SK-N-SH (cell line): ENCODE results near the gene HTN3.
"Not testable (repeated sequence)": the region's sequence is repeated elsewhere in the genome, so short reads cannot be mapped to it uniquely, and the experiment has no call there.

Experiments used
- CTCF ChIP-seq: fragments of 200-600 bp; sonication (generic); IDR thresholded peaks from 2 replicates; pipeline ENCODE4 v1.6.1; 2017; ENCODE audit warnings: antibody characterized with exemption, mild to moderate bottlenecking, moderate library complexity
- ELF1 ChIP-seq: IDR thresholded peaks from 2 replicates; pipeline ENCODE4 v1.4.0; 2012
- EP300 ChIP-seq, 2 experiments: IDR thresholded peaks; 2 replicates each; pipeline versions ENCODE4 v1.4.0 to v1.6.1; 2012; ENCODE audit warnings: borderline replicate concordance in 1 of 2, low read depth in 1 of 2, low read length in 1 of 2
- FOXJ3 ChIP-seq: sonication (generic); formaldehyde crosslinking; IDR thresholded peaks from 2 replicates; pipeline ENCODE4 v1.5.1; 2020; ENCODE audit warnings: mild to moderate bottlenecking, missing genetic modification reagents
- JUND ChIP-seq: IDR thresholded peaks from 2 replicates; pipeline ENCODE4 v1.4.0; 2012
- POLR2AphosphoS5 ChIP-seq: IDR thresholded peaks from 2 replicates; pipeline ENCODE4 v1.6.1; 2012; ENCODE audit warnings: low read depth, low read length
- RCOR1 ChIP-seq: fragments of 150-350 bp; IDR thresholded peaks from 2 replicates; pipeline ENCODE4 v1.6.1; 2017; ENCODE audit warnings: antibody characterized with exemption, low read length
- SMC3 ChIP-seq: IDR thresholded peaks from 2 replicates; pipeline ENCODE4 v1.6.1; 2012; ENCODE audit warnings: low read depth, low read length, improper control_type of control experiment
- USF2 ChIP-seq: fragments of 150-350 bp; IDR thresholded peaks from 2 replicates; pipeline ENCODE4 v1.6.1; 2017; ENCODE audit warnings: antibody characterized with exemption, low read length, low read depth, borderline replicate concordance
- YY1 ChIP-seq: IDR thresholded peaks from 2 replicates; pipeline ENCODE4 v1.4.0; 2012; ENCODE audit warnings: low read depth, mild to moderate bottlenecking

GRCh38 chr4:70037559-70037958 lies 9.3 kb downstream of the HTN3 start:
- TF ChIP-seq CTCF; POLR2AphosphoS5; USF2; SMC3; YY1; RCOR1; FOXJ3; ELF1; EP300 (IDR thresholded peaks at IDR 0.05; ENCODE audit: borderline replicate concordance in 1 of 2, low read depth in 1 of 2, low read length in 1 of 2); JUND: not testable (repeated sequence)
